Measurements from ENCODE around the gene NLGN4X. TPM values are rescaled to one million over a fixed set of nuclear protein-coding genes. Genes with fewer than 3 reads are reported as not detected.

The NLGN4X gene
- total RNA-seq, 1 donor from 2014 or later, result 51.5 TPM

DNA sequence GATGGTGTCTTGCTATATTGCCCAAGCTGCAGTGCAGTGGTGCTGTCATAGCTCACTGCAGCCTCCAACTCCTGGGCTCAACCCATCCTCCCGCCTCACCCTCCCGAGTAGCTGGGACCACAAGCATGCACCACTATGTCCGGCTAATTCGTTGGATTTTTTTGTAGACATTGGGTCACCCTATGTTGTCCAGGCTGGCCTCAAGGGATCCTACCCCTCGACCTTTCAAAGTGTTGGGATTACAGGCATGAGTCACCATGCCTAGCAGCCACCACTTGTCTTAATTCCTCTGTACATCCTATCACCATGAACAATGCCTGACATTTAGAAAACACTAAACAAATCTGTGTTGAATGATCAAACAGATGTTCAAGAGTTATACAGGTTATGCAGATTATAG is 76.7 kb downstream of the NLGN4X start:
- peaks cover 16% of the 10 kb centered on the region for H3K36me3 Mint-ChIP-seq
- H3K27me3 Mint-ChIP-seq, result no peaks in the 10 kb centered on the region
- H3K4me1 Mint-ChIP-seq (ENCODE audit: unreplicated experiment), result peaks cover 6% of the 10 kb centered on the region
- no peak overlapping the region for H3K27ac Mint-ChIP-seq
- H3K9me3 Mint-ChIP-seq, result peaks cover 5% of the 10 kb centered on the region
- H3K4me3 Mint-ChIP-seq, result no peak overlapping the region
- DNase-seq (ENCODE audit: extremely low spot score, unreplicated experiment), result no peak
- TF ChIP-seq, protein P1, sequence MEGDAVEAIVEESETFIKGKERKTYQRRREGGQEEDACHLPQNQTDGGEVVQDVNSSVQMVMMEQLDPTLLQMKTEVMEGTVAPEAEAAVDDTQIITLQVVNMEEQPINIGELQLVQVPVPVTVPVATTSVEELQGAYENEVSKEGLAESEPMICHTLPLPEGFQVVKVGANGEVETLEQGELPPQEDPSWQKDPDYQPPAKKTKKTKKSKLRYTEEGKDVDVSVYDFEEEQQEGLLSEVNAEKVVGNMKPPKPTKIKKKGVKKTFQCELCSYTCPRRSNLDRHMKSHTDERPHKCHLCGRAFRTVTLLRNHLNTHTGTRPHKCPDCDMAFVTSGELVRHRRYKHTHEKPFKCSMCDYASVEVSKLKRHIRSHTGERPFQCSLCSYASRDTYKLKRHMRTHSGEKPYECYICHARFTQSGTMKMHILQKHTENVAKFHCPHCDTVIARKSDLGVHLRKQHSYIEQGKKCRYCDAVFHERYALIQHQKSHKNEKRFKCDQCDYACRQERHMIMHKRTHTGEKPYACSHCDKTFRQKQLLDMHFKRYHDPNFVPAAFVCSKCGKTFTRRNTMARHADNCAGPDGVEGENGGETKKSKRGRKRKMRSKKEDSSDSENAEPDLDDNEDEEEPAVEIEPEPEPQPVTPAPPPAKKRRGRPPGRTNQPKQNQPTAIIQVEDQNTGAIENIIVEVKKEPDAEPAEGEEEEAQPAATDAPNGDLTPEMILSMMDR (conservative IDR thresholded peaks at IDR 0.05), result no peak

DNA sequence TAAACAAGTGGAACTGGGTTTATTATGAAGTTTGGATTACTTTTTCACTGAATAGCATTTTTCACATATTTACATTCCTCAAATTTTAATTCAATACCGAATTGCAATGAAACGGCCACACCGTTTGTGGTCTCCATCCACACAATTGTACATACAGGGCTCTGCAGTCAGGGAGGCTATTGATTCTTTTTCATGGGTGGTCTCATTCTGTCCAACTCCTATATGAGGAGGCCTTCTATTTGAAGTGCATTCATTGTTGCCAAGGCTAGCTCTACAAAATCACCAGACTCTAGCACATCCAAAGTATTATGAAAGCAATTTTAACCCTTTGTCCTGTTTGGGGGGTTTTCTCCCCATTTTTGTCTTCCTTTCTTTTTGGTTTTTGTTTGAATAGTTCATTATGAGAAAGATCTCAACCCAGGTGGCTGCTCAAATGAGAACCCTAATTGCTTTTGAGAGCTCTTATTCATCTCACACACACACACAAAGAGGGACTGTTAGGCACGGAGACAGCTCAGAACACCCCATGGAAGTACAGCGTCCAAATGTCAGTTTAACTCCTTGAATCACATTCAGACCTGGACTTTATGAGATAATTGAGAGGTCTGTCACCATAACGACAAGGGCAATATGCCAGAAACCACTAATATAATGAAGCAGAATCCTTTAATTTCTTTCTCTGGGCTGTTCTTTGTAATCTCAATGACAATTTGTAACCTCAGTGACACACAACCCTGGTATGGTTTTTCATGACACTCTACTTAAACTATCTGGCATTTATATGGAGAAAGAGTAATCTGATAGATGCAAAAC is 79.4 kb downstream of the NLGN4X start:
- TF ChIP-seq, protein P1 (conservative IDR thresholded peaks at IDR 0.05), result no peak
- Mint-ChIP-seq H3K27ac (no peak overlapping the region), H3K27me3 (no peaks in the 10 kb centered on the region), H3K4me1 (ENCODE audit: unreplicated experiment) (peaks cover 6% of the 10 kb centered on the region), H3K36me3 (peaks cover 19% of the 10 kb centered on the region), H3K9me3 (peaks cover 9% of the 10 kb centered on the region), H3K4me3 (no peak overlapping the region)
- DNase-seq (ENCODE audit: extremely low spot score, unreplicated experiment), result no peak

DNA sequence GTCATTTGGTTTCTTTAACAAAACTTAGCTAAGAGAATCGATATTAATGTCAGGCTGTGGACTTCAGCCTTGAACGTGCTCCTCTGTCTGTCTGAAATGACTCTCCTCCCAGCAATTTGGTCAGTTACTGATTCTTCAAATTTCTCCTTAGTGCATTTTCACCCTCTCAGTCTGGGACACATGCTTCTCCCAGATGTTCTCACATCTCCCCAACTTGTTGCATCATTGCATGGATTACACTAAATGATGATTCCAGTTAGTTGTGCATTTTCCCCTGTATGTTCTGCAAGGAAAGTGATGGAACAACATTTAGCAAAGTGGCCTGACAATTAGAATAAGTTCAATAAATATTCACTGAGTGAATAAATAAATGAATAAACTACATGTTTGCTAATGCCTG is 94.4 kb downstream of the NLGN4X start:
- TF ChIP-seq, protein P1 (conservative IDR thresholded peaks at IDR 0.05), result no peak
- H3K9me3 Mint-ChIP-seq, result peaks cover under 1% of the 10 kb centered on the region
- peaks cover 17% of the 10 kb centered on the region for H3K36me3 Mint-ChIP-seq
- H3K27ac Mint-ChIP-seq, result no peak overlapping the region
- no peak for DNase-seq (ENCODE audit: extremely low spot score, unreplicated experiment)
- no peak overlapping the region for H3K4me3 Mint-ChIP-seq
- H3K4me1 Mint-ChIP-seq (ENCODE audit: unreplicated experiment), result peaks cover 7% of the 10 kb centered on the region
- no peaks in the 10 kb centered on the region for H3K27me3 Mint-ChIP-seq

DNA sequence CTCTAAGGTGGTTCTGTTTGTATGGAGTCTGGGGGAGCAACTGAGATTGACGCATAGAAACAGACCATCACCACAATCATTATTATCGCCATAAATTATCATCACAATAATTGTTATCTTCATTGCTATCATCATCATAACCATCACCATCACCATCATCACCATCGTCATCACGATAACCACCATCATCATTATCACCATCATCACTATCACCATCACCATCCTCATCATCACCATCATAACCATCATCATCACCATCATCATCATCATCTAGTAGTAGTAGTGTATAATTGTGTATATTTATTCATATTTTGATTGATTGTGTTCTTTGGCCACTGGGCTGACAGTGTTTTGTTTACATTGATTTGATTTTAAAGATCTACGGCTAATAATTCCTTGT is 95.7 kb downstream of the NLGN4X start:
- H3K36me3 Mint-ChIP-seq, result peaks cover 11% of the 10 kb centered on the region
- H3K4me1 Mint-ChIP-seq (ENCODE audit: unreplicated experiment), result peaks cover 7% of the 10 kb centered on the region
- no peaks in the 10 kb centered on the region for H3K27me3 Mint-ChIP-seq
- H3K27ac Mint-ChIP-seq, result no peak overlapping the region
- H3K4me3 Mint-ChIP-seq, result no peak overlapping the region
- no peak for DNase-seq (ENCODE audit: extremely low spot score, unreplicated experiment)
- TF ChIP-seq, protein P1 (conservative IDR thresholded peaks at IDR 0.05), result no peak
- H3K9me3 Mint-ChIP-seq, result no peaks in the 10 kb centered on the region

DNA sequence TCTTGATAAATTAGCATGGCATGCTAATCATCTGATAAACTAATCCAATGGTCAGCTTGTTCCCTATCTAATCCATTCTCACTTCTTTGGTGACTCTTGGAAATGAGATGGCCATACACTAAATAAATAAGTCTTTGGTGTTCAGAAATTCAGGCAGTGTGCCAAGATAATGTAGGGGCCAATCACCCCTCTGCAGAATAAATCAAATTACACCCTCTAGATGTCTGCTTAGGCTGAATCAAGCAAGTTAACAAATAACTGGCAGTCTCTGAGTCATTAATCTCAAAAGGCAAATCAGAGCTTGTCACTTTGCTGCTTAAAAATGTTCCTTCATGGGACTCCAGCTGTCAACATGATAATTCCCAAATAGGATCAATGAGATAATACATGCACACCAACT is 97.4 kb downstream of the NLGN4X start:
- DNase-seq (ENCODE audit: extremely low spot score, unreplicated experiment), result no peak
- no peaks in the 10 kb centered on the region for H3K36me3 Mint-ChIP-seq
- H3K27ac Mint-ChIP-seq, result no peak overlapping the region
- no peaks in the 10 kb centered on the region for H3K27me3 Mint-ChIP-seq
- TF ChIP-seq, protein P1 (conservative IDR thresholded peaks at IDR 0.05), result no peak
- H3K4me3 Mint-ChIP-seq, result no peak overlapping the region
- H3K9me3 Mint-ChIP-seq, result no peaks in the 10 kb centered on the region
- H3K4me1 Mint-ChIP-seq (ENCODE audit: unreplicated experiment), result peaks cover 7% of the 10 kb centered on the region

Data from type B pancreatic cell (in vitro differentiated cells).